Spleen (tissue), 11 donors: ENCODE data around the gene TXK. TPM values are rescaled to one million over a fixed set of nuclear protein-coding genes. Genes with fewer than 3 reads are reported as not detected.

Experiments used
- DNase-seq: peaks from one replicate; pipeline ENCODE4 v3.0.0-alpha.2; 2020
- H3K27ac ChIP-seq, 8 donors: fragments of 200-600 bp; sonication (generic) in 7 of 8; 1 replicate in 4 of 8; 2 replicates in 4 of 8; pipeline versions ENCODE4 v1.5.0 to v1.8.0; 2016 to 2021; ENCODE audit warnings: inconsistent platforms in 4 of 8, mild to moderate bottlenecking in 4 of 8, moderate library complexity in 1 of 8
- H3K27me3 ChIP-seq, 7 donors: fragments of 200-600 bp; sonication (generic) in 6 of 7; replicated peaks in 1 of 7; 1 replicate in 4 of 7; 2 replicates in 3 of 7; pipeline versions ENCODE4 v1.5.0 to v1.8.0; 2016 to 2021; ENCODE audit warnings: inconsistent platforms in 3 of 7, mild to moderate bottlenecking in 1 of 7
- H3K36me3 ChIP-seq, 6 donors: fragments of 200-600 bp; sonication (generic) in 5 of 6; 1 replicate in 4 of 6; 2 replicates in 2 of 6; pipeline versions ENCODE4 v1.5.0 to v1.8.0; 2016 to 2021; ENCODE audit warnings: inconsistent platforms in 2 of 6
- H3K4me1 ChIP-seq, 6 donors: fragments of 200-600 bp; sonication (generic) in 5 of 6; 1 replicate in 3 of 6; 2 replicates in 3 of 6; pipeline versions ENCODE4 v1.5.0 to v1.8.0; 2016 to 2021; ENCODE audit warnings: inconsistent platforms in 3 of 6
- H3K4me3 ChIP-seq, 8 donors: fragments of 200-600 bp; sonication (generic) in 7 of 8; 1 replicate in 4 of 8; 2 replicates in 4 of 8; pipeline versions ENCODE4 v1.5.0 to v1.8.0; 2016 to 2021; ENCODE audit warnings: inconsistent platforms in 4 of 8, mild to moderate bottlenecking in 4 of 8, moderate library complexity in 2 of 8
- H3K9me3 ChIP-seq, 8 donors: fragments of 200-600 bp; sonication (generic) in 7 of 8; 1 replicate in 4 of 8; 2 replicates in 4 of 8; pipeline versions ENCODE4 v1.5.0 to v1.8.0; 2016 to 2021; ENCODE audit warnings: inconsistent platforms in 4 of 8
- POLR2A ChIP-seq, 3 donors: fragments of 450-650 bp; IDR thresholded peaks; one replicate each; pipeline ENCODE4 v1.5.1; 2017; ENCODE audit warnings: antibody characterized with exemption in 3 of 3, mild to moderate bottlenecking in 1 of 3
- POLR2AphosphoS5 ChIP-seq, 3 donors: sonication (generic); formaldehyde crosslinking; IDR thresholded peaks; one replicate each; pipeline ENCODE4 v1.5.1; 2017; ENCODE audit warnings: antibody characterized with exemption in 3 of 3
- WGBS, 5 donors: extraction: QIAGEN DNeasy Blood & Tissue Kit in 3 of 5; methylation state at CpG; one replicate each; pipeline versions ENCODE4 v1.1.5 to v1.1.7; 2013 to 2018; 5-methylcytosine and 5-hydroxymethylcytosine counted together
- intact Hi-C: fragments of 100-400 bp; cut with DNase I; formaldehyde crosslinking; loops from one replicate; pipeline ENCODE4 v1.15.0; 2023; ENCODE audit warnings: low total_unique reads
- polyA plus RNA-seq, 3 donors: library from polyadenylated mRNA; stranded (reverse); fragments of 200-250 nt; gene quantifications; one replicate each; pipeline ENCODE4 v1.2.1, GENCODE V29; 2013
- total RNA-seq, 7 donors: library from RNA; depleted of rRNA in 3 of 7; stranded (reverse); fragments of >200 nt in 3 of 7; fragmentation: NEBNext Ultra II Directional in 4 of 7; extraction: Animal tissue kit (Norgen Biotek cat#: 25700) in 4 of 7; gene quantifications; one replicate each; pipeline versions ENCODE4 v1.1.0 to v1.2.1, GENCODE V29; 2016 to 2021
- TF ChIP-seq, protein P1 (sequence below), 11 experiments: fragments of 200-600 bp in 7 of 11; fragments of 450-650 bp in 4 of 11; sonication (generic) in 4 of 11; IDR thresholded peaks in 8 of 11; conservative IDR thresholded peaks in 3 of 11; 1 replicate in 7 of 11; 2 replicates in 4 of 11; pipeline versions ENCODE4 v1.4.0 to v1.8.0; 2016 to 2021; ENCODE audit warnings: antibody characterized with exemption in 11 of 11, inconsistent platforms in 4 of 11, mild to moderate bottlenecking in 1 of 11
- donor health status: healthy with polysubstance abuse.
- donor health status: DM: no; HTN: no; CAD: no; lungs with moderate emphysema.
- donor health status: DM: no; HTN: no; CAD: no.
- donor health status: Bipolar disorder and iron deficiency.
- donor health status: healthy.
- donor health status: DM: no; HTN: no; CAD: no.
- donor health status: DM: yes; HTN: yes; CAD: no.

The TXK gene
- total and polyA plus RNA-seq, 10 donors: 3.3 to 36.6 (median 21.0) TPM

DNA sequence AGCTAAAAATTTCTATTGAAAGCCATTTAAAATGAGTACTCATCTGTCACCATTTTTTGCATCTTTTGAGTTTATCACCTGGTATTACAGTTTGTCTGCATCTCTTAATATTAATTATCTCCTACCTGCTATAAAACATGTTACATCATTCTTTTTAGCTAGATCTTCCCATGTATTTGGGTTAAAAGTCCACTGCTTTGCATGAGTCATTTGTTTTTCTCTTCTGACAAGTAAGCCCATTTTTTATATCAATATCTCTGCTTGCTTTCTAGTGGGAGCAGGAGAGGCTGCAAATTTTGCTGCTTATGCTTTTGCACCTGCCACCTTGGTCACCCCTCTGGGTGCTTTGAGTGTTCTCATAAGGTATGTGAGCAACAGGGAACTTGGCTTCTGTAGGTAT lies 101.3 kb downstream of the TXK start:
- no peaks in the 10 kb centered on the region for H3K27me3 ChIP-seq
- H3K36me3 ChIP-seq: no peaks in the 10 kb centered on the region
- no peaks in the 10 kb centered on the region for H3K9me3 ChIP-seq
- H3K27ac ChIP-seq: no peak overlapping the region
- H3K4me1 ChIP-seq: peaks cover 0 to 26% (median 4%) of the 10 kb centered on the region in 6 donors
- H3K4me3 ChIP-seq: no peak overlapping the region
- TF ChIP-seq, protein P1, sequence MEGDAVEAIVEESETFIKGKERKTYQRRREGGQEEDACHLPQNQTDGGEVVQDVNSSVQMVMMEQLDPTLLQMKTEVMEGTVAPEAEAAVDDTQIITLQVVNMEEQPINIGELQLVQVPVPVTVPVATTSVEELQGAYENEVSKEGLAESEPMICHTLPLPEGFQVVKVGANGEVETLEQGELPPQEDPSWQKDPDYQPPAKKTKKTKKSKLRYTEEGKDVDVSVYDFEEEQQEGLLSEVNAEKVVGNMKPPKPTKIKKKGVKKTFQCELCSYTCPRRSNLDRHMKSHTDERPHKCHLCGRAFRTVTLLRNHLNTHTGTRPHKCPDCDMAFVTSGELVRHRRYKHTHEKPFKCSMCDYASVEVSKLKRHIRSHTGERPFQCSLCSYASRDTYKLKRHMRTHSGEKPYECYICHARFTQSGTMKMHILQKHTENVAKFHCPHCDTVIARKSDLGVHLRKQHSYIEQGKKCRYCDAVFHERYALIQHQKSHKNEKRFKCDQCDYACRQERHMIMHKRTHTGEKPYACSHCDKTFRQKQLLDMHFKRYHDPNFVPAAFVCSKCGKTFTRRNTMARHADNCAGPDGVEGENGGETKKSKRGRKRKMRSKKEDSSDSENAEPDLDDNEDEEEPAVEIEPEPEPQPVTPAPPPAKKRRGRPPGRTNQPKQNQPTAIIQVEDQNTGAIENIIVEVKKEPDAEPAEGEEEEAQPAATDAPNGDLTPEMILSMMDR (IDR thresholded peaks at IDR 0.05 in 8 of 11, conservative IDR thresholded peaks at IDR 0.05 in 3 of 11): no peak
- TF ChIP-seq POLR2AphosphoS5 (IDR thresholded peaks at IDR 0.05) (no peak), POLR2A (IDR thresholded peaks at IDR 0.05) (no peak)
- intact Hi-C loops: no loop called here
- no peak for DNase-seq

DNA sequence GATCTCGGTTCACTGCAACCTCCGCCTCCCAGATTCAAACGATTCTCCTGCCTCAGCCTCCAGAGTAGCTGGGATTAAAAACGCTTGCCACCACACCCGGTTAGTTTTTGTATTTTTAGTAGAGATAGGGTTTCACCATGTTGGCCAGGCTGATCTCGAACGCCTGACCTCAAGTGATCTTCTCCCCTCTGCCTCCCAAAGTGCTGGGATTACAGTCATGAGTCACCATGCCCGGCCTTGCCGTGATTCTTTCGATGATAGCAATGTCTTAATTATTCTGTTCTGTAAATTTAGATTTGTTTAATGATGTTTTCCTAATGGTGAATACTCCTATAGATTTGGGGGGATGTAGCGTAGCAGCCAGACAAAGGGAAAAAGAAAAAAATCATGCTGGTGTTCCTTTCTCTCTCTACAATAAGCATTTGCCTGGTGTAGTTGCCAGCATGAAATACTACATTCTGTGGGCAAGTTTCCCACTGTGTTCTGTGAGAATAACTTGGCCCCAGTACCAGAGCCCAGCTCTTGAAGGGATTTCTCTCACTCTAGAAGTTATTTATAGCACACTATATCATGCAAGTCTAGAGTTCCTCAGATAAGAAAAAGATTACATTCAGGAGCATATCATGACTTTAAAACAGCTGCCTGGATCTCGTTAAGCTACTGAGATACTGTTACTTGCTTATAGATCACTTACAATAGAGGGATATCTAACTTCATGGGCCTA lies 102.1 kb downstream of the TXK start:
- Histone ChIP-seq H3K27ac (no peak overlapping the region), H3K9me3 (no peaks in the 10 kb centered on the region), H3K4me3 (no peak overlapping the region), H3K4me1 (peaks cover 0 to 20% (median under 1%) of the 10 kb centered on the region in 6 donors), H3K36me3 (no peaks in the 10 kb centered on the region), H3K27me3 (no peaks in the 10 kb centered on the region)
- intact Hi-C loops: no loop called here
- no peak for TF ChIP-seq POLR2AphosphoS5 (IDR thresholded peaks at IDR 0.05)
- TF ChIP-seq POLR2A (IDR thresholded peaks at IDR 0.05): no peak
- TF ChIP-seq, protein P1 (IDR thresholded peaks at IDR 0.05 in 8 of 11, conservative IDR thresholded peaks at IDR 0.05 in 3 of 11): no peak
- 86 to 91% (median 88%) methylated on average over 12 of the region's 12 CpGs for WGBS, 5 donors
- DNase-seq: no peak

DNA sequence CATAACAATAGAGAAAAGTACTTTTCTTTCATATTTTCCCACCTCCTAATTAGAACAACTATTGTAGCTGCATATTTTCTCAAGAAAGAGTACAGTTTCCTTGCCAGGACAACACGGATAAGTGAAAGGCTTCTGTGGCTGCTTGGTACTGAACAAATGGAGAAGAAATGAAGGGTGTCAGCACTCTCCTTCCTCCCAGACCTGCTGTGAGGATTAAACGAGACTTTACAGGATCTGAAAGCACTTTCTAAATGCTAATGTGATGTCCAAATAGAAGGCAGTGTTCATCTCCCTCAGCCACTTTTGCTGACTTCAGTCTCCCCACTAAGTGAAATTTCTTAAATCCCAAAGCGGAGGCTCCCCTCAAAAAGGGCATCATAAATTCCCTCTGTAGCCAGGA lies 103.6 kb downstream of the TXK start:
- Histone ChIP-seq H3K4me3 (no peak overlapping the region), H3K36me3 (no peaks in the 10 kb centered on the region), H3K4me1 (peaks cover 0 to 6% (median 0%) of the 10 kb centered on the region in 6 donors), H3K27ac (no peak overlapping the region), H3K27me3 (no peaks in the 10 kb centered on the region), H3K9me3 (no peaks in the 10 kb centered on the region)
- WGBS, 5 donors: 62 to 67% (median 65%) methylated on average over 3 of the region's 3 CpGs
- TF ChIP-seq POLR2AphosphoS5 (IDR thresholded peaks at IDR 0.05): no peak
- TF ChIP-seq, protein P1 (IDR thresholded peaks at IDR 0.05 in 8 of 11, conservative IDR thresholded peaks at IDR 0.05 in 3 of 11): no peak
- TF ChIP-seq POLR2A (IDR thresholded peaks at IDR 0.05): no peak
- DNase-seq: no peak
- intact Hi-C loops: no loop called here

DNA sequence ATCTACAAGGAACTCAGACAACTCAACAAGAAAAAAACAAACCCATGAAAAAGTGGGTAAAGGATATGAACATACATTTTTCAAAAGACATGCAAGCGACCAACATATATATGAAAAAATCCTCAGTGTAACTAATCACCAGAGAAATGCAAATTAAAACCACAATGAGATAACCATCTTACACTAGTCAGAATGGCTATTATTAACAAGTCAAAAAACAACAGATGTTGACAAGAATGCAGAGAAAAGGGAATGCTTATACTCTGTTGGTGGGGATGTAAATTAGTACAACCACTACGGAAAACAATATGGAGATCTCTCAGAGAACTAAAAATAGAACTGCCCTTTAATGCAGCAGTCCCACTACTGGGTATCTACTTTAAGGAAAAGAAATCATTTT lies 105.4 kb downstream of the TXK start:
- no peak for DNase-seq
- WGBS, 5 donors: 37 to 57% (median 54%) methylated on average over 2 of the region's 2 CpGs
- TF ChIP-seq, protein P1 (IDR thresholded peaks at IDR 0.05 in 8 of 11, conservative IDR thresholded peaks at IDR 0.05 in 3 of 11): no peak
- Histone ChIP-seq H3K36me3 (no peaks in the 10 kb centered on the region), H3K9me3 (no peaks in the 10 kb centered on the region), H3K4me3 (no peak overlapping the region), H3K4me1 (no peaks in the 10 kb centered on the region), H3K27ac (no peak overlapping the region), H3K27me3 (no peaks in the 10 kb centered on the region)
- intact Hi-C loops: no loop called here
